Measurements from ENCODE around the gene ZNF451.

GRCh38 chr6:57165080-57165479 is 75.1 kb downstream of the ZNF451 start:
- TF ChIP-seq, protein P1, sequence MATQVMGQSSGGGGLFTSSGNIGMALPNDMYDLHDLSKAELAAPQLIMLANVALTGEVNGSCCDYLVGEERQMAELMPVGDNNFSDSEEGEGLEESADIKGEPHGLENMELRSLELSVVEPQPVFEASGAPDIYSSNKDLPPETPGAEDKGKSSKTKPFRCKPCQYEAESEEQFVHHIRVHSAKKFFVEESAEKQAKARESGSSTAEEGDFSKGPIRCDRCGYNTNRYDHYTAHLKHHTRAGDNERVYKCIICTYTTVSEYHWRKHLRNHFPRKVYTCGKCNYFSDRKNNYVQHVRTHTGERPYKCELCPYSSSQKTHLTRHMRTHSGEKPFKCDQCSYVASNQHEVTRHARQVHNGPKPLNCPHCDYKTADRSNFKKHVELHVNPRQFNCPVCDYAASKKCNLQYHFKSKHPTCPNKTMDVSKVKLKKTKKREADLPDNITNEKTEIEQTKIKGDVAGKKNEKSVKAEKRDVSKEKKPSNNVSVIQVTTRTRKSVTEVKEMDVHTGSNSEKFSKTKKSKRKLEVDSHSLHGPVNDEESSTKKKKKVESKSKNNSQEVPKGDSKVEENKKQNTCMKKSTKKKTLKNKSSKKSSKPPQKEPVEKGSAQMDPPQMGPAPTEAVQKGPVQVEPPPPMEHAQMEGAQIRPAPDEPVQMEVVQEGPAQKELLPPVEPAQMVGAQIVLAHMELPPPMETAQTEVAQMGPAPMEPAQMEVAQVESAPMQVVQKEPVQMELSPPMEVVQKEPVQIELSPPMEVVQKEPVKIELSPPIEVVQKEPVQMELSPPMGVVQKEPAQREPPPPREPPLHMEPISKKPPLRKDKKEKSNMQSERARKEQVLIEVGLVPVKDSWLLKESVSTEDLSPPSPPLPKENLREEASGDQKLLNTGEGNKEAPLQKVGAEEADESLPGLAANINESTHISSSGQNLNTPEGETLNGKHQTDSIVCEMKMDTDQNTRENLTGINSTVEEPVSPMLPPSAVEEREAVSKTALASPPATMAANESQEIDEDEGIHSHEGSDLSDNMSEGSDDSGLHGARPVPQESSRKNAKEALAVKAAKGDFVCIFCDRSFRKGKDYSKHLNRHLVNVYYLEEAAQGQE (IDR thresholded peaks at IDR 0.05; ENCODE audit: insufficient read depth in 1 of 2, low read depth in 2 of 2, low read length in 2 of 2), result no peak
- no peak for TF ChIP-seq POLR2AphosphoS5 (IDR thresholded peaks at IDR 0.05; ENCODE audit: low read depth, low read length)
- no peak for TF ChIP-seq TAF1 (IDR thresholded peaks at IDR 0.05; ENCODE audit: borderline replicate concordance, insufficient read depth, low read length)
- TF ChIP-seq SIN3A (IDR thresholded peaks at IDR 0.05; ENCODE audit: borderline replicate concordance, insufficient read depth, low read length), result no peak
- no peak for TF ChIP-seq FOXP2 (optimal IDR thresholded peaks at IDR 0.05; ENCODE audit: borderline replicate concordance, extremely low read depth, extremely low read length, insufficient read depth)

All from PFSK-1 (cell line).